Heart right ventricle (tissue), 16 donors: ENCODE results near the gene ANXA9. TPM values are rescaled to one million over a fixed set of nuclear protein-coding genes. Genes with fewer than 3 reads are reported as not detected.

ENCODE experiments used
- ATAC-seq, 8 donors: fragments of 200-7000 bp; cut with Tn5 transposase; one replicate each; pipeline ENCODE4 v1.9.1; 2020; ENCODE audit warnings: mild to moderate bottlenecking in 8 of 8, moderate library complexity in 8 of 8, moderate number of reproducible peaks in 1 of 8
- DNase-seq, 2 donors: peaks; one replicate each; pipeline ENCODE4 v3.0.0-alpha.2; 2020
- H3K27ac ChIP-seq, 10 donors: fragments of 200-600 bp; sonication (generic) in 2 of 10; one replicate each; pipeline versions ENCODE4 v1.5.0 to v1.8.0; 2020 to 2022; ENCODE audit warnings: mild to moderate bottlenecking in 3 of 10
- H3K27me3 ChIP-seq, 7 donors: fragments of 200-600 bp; one replicate each; pipeline ENCODE4 v1.8.0; 2021 to 2022; ENCODE audit warnings: mild to moderate bottlenecking in 2 of 7
- H3K36me3 ChIP-seq, 9 donors: fragments of 200-600 bp; sonication (generic) in 1 of 9; one replicate each; pipeline versions ENCODE4 v1.5.0 to v1.8.0; 2020 to 2022; ENCODE audit warnings: mild to moderate bottlenecking in 2 of 9
- H3K4me1 ChIP-seq, 9 donors: fragments of 200-600 bp; sonication (generic) in 1 of 9; one replicate each; pipeline versions ENCODE4 v1.5.0 to v1.8.0; 2020 to 2022; ENCODE audit warnings: mild to moderate bottlenecking in 4 of 9
- H3K4me3 ChIP-seq, 10 donors: fragments of 200-600 bp; sonication (generic) in 2 of 10; one replicate each; pipeline versions ENCODE4 v1.5.0 to v1.8.0; 2020 to 2022; ENCODE audit warnings: mild to moderate bottlenecking in 7 of 10, moderate library complexity in 2 of 10
- H3K9me3 ChIP-seq, 11 donors: fragments of 200-600 bp in 10 of 11; sonication (generic) in 2 of 11; one replicate each; pipeline versions ENCODE4 v1.5.0 to v1.8.0; 2013 to 2022; ENCODE audit warnings: mild to moderate bottlenecking in 2 of 11, control low read depth in 1 of 11, moderate library complexity in 1 of 11
- CTCF ChIP-seq, 9 donors: fragments of 200-600 bp; sonication (generic) in 2 of 9; IDR thresholded peaks; one replicate each; pipeline versions ENCODE4 v1.5.0 to v1.8.0; 2021 to 2022; ENCODE audit warnings: antibody characterized with exemption in 9 of 9, mild to moderate bottlenecking in 5 of 9, moderate library complexity in 1 of 9
- WGBS, 2 donors: extraction: QIAGEN DNeasy Blood & Tissue Kit; methylation state at CpG; one replicate each; pipeline ENCODE4 v1.1.7; 2013; ENCODE audit warnings: inconsistent platforms in 1 of 2; 5-methylcytosine and 5-hydroxymethylcytosine counted together
- intact Hi-C, 10 donors: fragments of 100-400 bp; cut with DNase I; formaldehyde crosslinking; loops; one replicate each; pipeline versions ENCODE4 v1.11.1 to v1.14.2; 2022
- polyA plus RNA-seq, 2 donors: library from polyadenylated mRNA; stranded (reverse); fragments of 200-250 nt; gene quantifications; one replicate each; pipeline ENCODE4 v1.2.3, GENCODE V29; 2013
- total RNA-seq, 10 donors: library from RNA; stranded (reverse); fragmentation: NEBNext Ultra II Directional in 3 of 10; extraction: Animal tissue kit (Norgen Biotek cat#: 25700) in 3 of 10; gene quantifications; one replicate each; pipeline versions ENCODE4 v1.2.1 to v1.2.4, GENCODE V29; 2021 to 2023
- donor health status: Arrhythmogenic right ventricular cardiomyopathy.
- donor health status: ischemic (EF 13 %, LVEDD 7.1; RV severe dilation, severe dysfunction).
- donor health status: healthy with polysubstance abuse.
- donor health status: DM: no; HTN: yes; CAD: no.
- donor health status: DM: no; HTN: no; CAD: no.
- donor health status: ischemic (EF 25% LVEDD 6.9; RV normal size, moderate dysfunction).
- donor health status: ischemic (EF 25% LVEDD 5.7; RV mildly dilated, moderate dysfunction).
- donor health status: healthy.
- donor health status: DM: yes; HTN: yes; CAD: no.
- donor health status: Ischemic cardiomyopathy.
- donor health status: ischemic (EF 35%, LVEDD 5.7; RV mildly dilated, moderate dysfunction).
- donor health status: nonischemic (EF 11% LVEDD 7.7; RV severe dilation, severe dysfunction).
- donor health status: DM: yes; HTN: yes; CAD: no.
- donor health status: PGD.
- donor health status: ischemic (EF 29% LVEDD 5.4; RV normal size, mild dysfunction).
- donor health status: nonischemic (EF 23%, LVEDD 6.1; RV moderate dilation, normal function).

Gene ANXA9
- total and polyA plus RNA-seq, 12 donors = 0.06 to 0.36 (median 0.17) TPM; not detected in 6

- 40 to 51% methylated on average over 3 of the region's 3 CpGs for WGBS, 2 donors
- Histone ChIP-seq H3K4me3 (peak overlapping the region in 9 of 10 donors; percentile 47 to 84 (median 71)), H3K4me1 (peaks cover 12 to 88% (median 81%) of the 10 kb centered on the region in 9 donors), H3K36me3 (peaks cover 0 to 4% (median 0%) of the 10 kb centered on the region in 9 donors), H3K27ac (peak overlapping the region; percentile 33 to 96 (median 92)), H3K9me3 (no peaks in the 10 kb centered on the region), H3K27me3 (no peaks in the 10 kb centered on the region)
- DNase-seq (no peak), ATAC-seq (no peak)
- intact Hi-C loops = loop anchor here in 2 of 10 donors (5.0 to 10.0 kb wide), 2 partner anchors 46 to 53 kb away; partner anchors contain the start of genes CDC42SE1 (in 1 of the 2) and MLLT11 (in 1 of the 2)
- TF ChIP-seq CTCF (IDR thresholded peaks at IDR 0.05) = no peak
Measured at GRCh38 chr1:151009206-151009587, 27.1 kb downstream of the ANXA9 start.

DNA sequence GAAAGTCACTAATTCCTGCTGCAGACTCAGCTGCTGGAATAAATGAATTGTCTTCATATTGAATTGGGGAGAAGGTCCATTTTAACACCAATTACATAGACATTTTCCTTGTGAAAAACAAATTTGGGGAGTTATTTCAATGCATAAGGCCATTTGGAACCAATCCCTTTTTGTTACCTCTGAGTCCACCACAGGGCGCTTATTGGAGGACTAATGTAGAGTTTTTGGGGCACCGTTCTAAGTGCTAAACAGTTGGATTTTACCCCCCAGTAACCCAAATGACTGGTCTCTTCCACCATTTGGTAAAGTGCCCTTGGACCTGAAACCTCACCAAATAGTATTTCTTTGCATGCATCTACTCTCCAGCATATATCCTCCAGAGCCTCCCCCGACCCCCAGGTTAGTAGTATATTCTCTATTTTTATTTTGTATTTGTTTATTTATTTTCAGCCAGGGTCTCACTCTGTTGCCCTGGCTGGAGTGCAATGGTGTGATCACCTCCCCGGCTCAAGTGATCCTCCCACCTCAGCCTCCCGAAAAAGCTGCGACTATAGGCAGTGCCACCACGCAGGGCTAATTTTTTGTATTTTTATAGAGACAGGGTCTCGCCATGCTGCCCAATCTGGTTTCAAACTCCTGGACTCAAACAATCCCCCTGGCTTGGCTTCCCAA lies 27.7 kb downstream of the ANXA9 start:
- Histone ChIP-seq H3K27ac (peak overlapping the region in 7 of 10 donors; percentile 91 to 96 (median 95)), H3K36me3 (peaks cover 0 to 4% (median 0%) of the 10 kb centered on the region in 9 donors), H3K9me3 (no peaks in the 10 kb centered on the region), H3K27me3 (no peaks in the 10 kb centered on the region), H3K4me3 (peak overlapping the region in 7 of 10 donors; percentile 47 to 84 (median 74)), H3K4me1 (peaks cover 12 to 88% (median 80%) of the 10 kb centered on the region in 9 donors)
- DNase-seq (no peak), ATAC-seq (no peak)
- TF ChIP-seq CTCF (IDR thresholded peaks at IDR 0.05) = no peak
- 96 to 98% methylated on average over 8 of the region's 8 CpGs for WGBS, 2 donors
- intact Hi-C loops = loop anchor here in 2 of 10 donors (5.0 to 10.0 kb wide), 2 partner anchors 45 to 52 kb away; partner anchors contain the start of genes CDC42SE1 (in 1 of the 2) and MLLT11 (in 1 of the 2)

GRCh38 chr1:151010346-151010726 lies 28.2 kb downstream of the ANXA9 start:
- peaks cover 12 to 86% (median 75%) of the 10 kb centered on the region in 9 donors for H3K4me1 ChIP-seq
- no peaks in the 10 kb centered on the region for H3K27me3 ChIP-seq
- ATAC-seq = no peak
- intact Hi-C loops = no loop called here
- DNase-seq = no peak
- 83 to 89% methylated on average over 3 of the region's 3 CpGs for WGBS, 2 donors
- no peak for TF ChIP-seq CTCF (IDR thresholded peaks at IDR 0.05)
- no peak overlapping the region for H3K4me3 ChIP-seq
- peaks cover 0 to 4% (median 0%) of the 10 kb centered on the region in 9 donors for H3K36me3 ChIP-seq
- H3K27ac ChIP-seq = peak overlapping the region in 5 of 10 donors; percentile 74 to 95 (median 88)
- no peaks in the 10 kb centered on the region for H3K9me3 ChIP-seq

DNA sequence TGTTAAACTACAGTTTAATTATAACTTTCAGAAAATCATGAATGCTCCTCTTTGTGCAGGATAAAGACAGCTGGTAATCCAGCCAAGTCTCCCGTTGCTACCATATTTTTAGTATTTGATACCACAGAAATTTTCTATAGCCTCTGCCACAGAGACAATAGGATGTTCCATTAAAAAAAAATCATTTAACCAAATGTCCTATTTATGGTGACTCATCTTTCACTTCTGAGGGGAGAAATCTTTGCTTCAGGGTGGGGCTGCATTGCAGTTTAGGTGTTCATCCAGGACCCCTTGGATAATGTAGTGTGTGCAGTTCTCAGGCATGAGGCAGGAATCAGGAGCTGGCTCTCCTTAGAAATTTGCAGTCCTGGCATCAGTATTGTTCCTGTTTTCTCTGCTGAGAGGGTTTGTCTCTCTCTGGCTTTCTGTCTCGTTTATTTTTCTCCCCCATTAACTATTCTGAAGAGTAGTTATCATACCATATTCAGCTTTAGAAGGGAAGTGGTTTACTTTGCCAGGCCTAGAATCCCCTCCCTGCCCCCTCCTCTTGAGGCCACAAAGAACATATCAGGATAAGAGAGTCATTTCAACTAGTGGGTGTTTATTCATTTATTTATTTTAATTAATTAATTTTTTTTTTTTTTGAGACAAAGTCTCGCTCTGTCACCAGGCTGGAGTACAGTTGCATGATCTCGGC lies 29.2 kb downstream of the ANXA9 start:
- H3K4me1 ChIP-seq = peaks cover 12 to 81% (median 67%) of the 10 kb centered on the region in 9 donors
- H3K27ac ChIP-seq = peak overlapping the region in 9 of 10 donors; percentile 72 to 95 (median 83)
- WGBS, 2 donors = 47 to 54% methylated on average over 4 of the region's 4 CpGs
- H3K4me3 ChIP-seq = no peak overlapping the region
- TF ChIP-seq CTCF (IDR thresholded peaks at IDR 0.05) = no peak
- no peaks in the 10 kb centered on the region for H3K9me3 ChIP-seq
- intact Hi-C loops = no loop called here
- no peaks in the 10 kb centered on the region for H3K27me3 ChIP-seq
- no peak for ATAC-seq
- H3K36me3 ChIP-seq = peaks cover 0 to 4% (median 0%) of the 10 kb centered on the region in 9 donors
- no peak for DNase-seq
